ENCODE measurements around the gene MXD4.

The MXD4 gene

GRCh38 chr4:2261853-2262144 is at the start of gene MXD4:
TSS of gene MXD4 (minus strand) at chr4:2262109. CDS start at chr4:2261980, 129 bp downstream.
- no peak for DNase-seq

- DNase-seq = no peak
These were observed 45.0 kb upstream of the MXD4 start for GRCh38 chr4:2306773-2307410.

- DNase-seq = no peak
These were observed 44.0 kb upstream of the MXD4 start for GRCh38 chr4:2305766-2306501.

- no peak for DNase-seq
These were observed 43.1 kb upstream of the MXD4 start for GRCh38 chr4:2304877-2305561.

GRCh38 chr4:2304321-2304876 is 42.5 kb upstream of the MXD4 start:
- no peak for DNase-seq

GRCh38 chr4:2303686-2304320 is 41.9 kb upstream of the MXD4 start:
- peak; percentile 14 to 35 for DNase-seq

- no peak for DNase-seq
These were observed 41.3 kb upstream of the MXD4 start for GRCh38 chr4:2303121-2303685.

GRCh38 chr4:2302387-2303119 is 40.6 kb upstream of the MXD4 start:
- no peak for DNase-seq

GRCh38 chr4:2301806-2302205 is 39.9 kb upstream of the MXD4 start:
- no peak for DNase-seq

- no peak for DNase-seq
These were observed 39.3 kb upstream of the MXD4 start for GRCh38 chr4:2301225-2301642.

- DNase-seq = no peak
These were observed 38.7 kb upstream of the MXD4 start for GRCh38 chr4:2300431-2301224.

- DNase-seq = no peak
These were observed 37.9 kb upstream of the MXD4 start for GRCh38 chr4:2299794-2300193.

- DNase-seq = no peak
These were observed 36.7 kb upstream of the MXD4 start for GRCh38 chr4:2298532-2298991.

- no peak for DNase-seq
These were observed 36.0 kb upstream of the MXD4 start for GRCh38 chr4:2297606-2298531.

- peak; percentile 10 to 63 for DNase-seq
These were observed 35.0 kb upstream of the MXD4 start for GRCh38 chr4:2296631-2297601.

GRCh38 chr4:2295900-2296442 is 34.1 kb upstream of the MXD4 start:
- DNase-seq = no peak

GRCh38 chr4:2295500-2295899 is 33.6 kb upstream of the MXD4 start:
- no peak for DNase-seq

- DNase-seq = no peak
These were observed 30.8 kb upstream of the MXD4 start for GRCh38 chr4:2292646-2293108.
